K562 (cell line): ENCODE data around the gene CCDC137.

Source experiments
- BRCA1 ChIP-seq, 2 experiments: fragments of 450-650 bp in 1 of 2; sonication (generic) in 1 of 2; formaldehyde crosslinking in 1 of 2; IDR thresholded peaks; 2 replicates each; pipeline versions ENCODE4 v1.5.0 to v1.6.1; 2017 to 2020; ENCODE audit warnings: mild to moderate bottlenecking in 1 of 2, missing genetic modification reagents in 1 of 2
- ILK ChIP-seq: fragments of 450-650 bp; IDR thresholded peaks from 2 replicates; pipeline ENCODE4 v1.6.1; 2016; ENCODE audit warnings: missing genetic modification characterization, low read depth, mild to moderate bottlenecking, missing compliant biosample characterization, moderate library complexity, borderline replicate concordance
- NCOA4 ChIP-seq: fragments of 450-650 bp; IDR thresholded peaks from 2 replicates; pipeline ENCODE4 v1.6.1; 2018; ENCODE audit warnings: mild to moderate bottlenecking; ENCODE audit not compliant: partially characterized antibody

DNA sequence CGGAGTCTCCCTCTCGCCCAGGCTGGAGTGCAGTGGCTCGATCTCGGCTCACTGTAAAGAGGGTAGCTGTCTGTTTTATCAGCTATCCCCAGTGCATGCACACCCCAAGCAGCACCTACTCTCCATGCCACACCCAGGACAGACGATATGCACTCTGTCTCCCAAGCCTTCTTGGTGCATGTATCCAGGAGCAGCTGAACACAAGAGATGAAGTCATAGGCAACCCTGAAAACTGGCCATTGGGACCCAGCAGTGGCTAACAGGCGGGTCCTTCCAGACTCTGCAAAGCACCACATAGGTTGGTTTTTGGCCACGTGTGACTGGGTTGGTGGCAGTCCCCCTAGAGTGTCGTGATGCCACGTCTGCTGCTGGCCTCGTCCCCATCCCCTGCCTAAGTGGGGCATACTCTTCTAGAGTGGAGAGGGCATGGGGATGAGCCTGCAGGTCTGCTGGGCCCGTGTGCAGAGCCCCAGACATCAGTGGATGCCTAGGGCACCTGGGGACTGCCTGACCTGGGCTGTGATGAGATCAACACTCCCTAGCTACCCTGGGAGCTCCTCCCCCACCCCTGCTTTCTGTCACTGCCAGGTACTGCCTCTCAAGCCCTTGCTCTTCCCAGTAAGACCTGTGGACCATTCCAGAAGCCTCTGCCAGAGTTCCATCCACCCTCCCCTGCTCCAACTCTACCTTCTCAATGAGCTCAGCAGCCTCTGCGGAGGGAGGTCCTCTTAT lies 19.5 kb upstream of the CCDC137 start:
- no peak for TF ChIP-seq ILK (tag)
- TF ChIP-seq BRCA1 (IDR thresholded peaks at IDR 0.05), result no peak
- no peak for TF ChIP-seq BRCA1 (CRISPR knock-in tag; IDR thresholded peaks at IDR 0.05)
- TF ChIP-seq NCOA4, result no peak
